ENCODE data around the gene TREML1.

- TF ChIP-seq TAF1 (IDR thresholded peaks at IDR 0.05; ENCODE audit: low read depth) (no peak), MAX (IDR thresholded peaks at IDR 0.05) (no peak)
Measured at GRCh38 chr6:41164551-41165120, 10.5 kb upstream of the TREML1 start.

Data from Ishikawa (cell line).